ENCODE results near the gene AKAIN1.

- TF ChIP-seq CTCF (IDR thresholded peaks at IDR 0.05; ENCODE audit: low read depth, low read length): no peak
- TF ChIP-seq EZH2phosphoT487 (IDR thresholded peaks at IDR 0.05; ENCODE audit: low read depth): no peak
These were observed 54.9 kb downstream of the AKAIN1 start for GRCh38 chr18:5142131-5142530.

Data from OCI-LY3 (cell line).